EH (cell line): ENCODE measurements around the gene PDXDC1.
"Not testable (repeated sequence)": the region's sequence is repeated elsewhere in the genome, so short reads cannot be mapped to it uniquely, and the experiment has no call there.

Experiments used
- DNase-seq: peaks from one replicate; pipeline ENCODE4 v3.0.0-alpha.2; 2015; ENCODE audit warnings: low read depth

PDXDC1 gene

GRCh38 chr16:15016951-15017580, 42.2 kb downstream of the PDXDC1 start:
- DNase-seq: peak; percentile 75

- DNase-seq: peak; percentile 94
These were observed 46.6 kb downstream of the PDXDC1 start for GRCh38 chr16:15021429-15021828.

- peak; percentile 31 for DNase-seq
These were observed 47.4 kb downstream of the PDXDC1 start for GRCh38 chr16:15022194-15022593.

GRCh38 chr16:15023381-15024077, 48.7 kb downstream of the PDXDC1 start:
- DNase-seq: peak; percentile 65

- not testable (repeated sequence) for DNase-seq
These were observed 50.0 kb downstream of the PDXDC1 start for GRCh38 chr16:15024858-15025199.

- DNase-seq: peak; percentile 87
These were observed 50.6 kb downstream of the PDXDC1 start for GRCh38 chr16:15025234-15025951.

- not testable (repeated sequence) for DNase-seq
These were observed 52.2 kb downstream of the PDXDC1 start for GRCh38 chr16:15027051-15027450.

GRCh38 chr16:15027503-15028344, 52.9 kb downstream of the PDXDC1 start:
- not testable (repeated sequence) for DNase-seq

GRCh38 chr16:15028345-15028715, 53.5 kb downstream of the PDXDC1 start:
- DNase-seq: not testable (repeated sequence)

- peak; percentile 62 for DNase-seq
These were observed 54.2 kb downstream of the PDXDC1 start for GRCh38 chr16:15028801-15029698.

- DNase-seq: not testable (repeated sequence)
These were observed 54.9 kb downstream of the PDXDC1 start for GRCh38 chr16:15029749-15030148.

- DNase-seq: no peak
These were observed 56.4 kb downstream of the PDXDC1 start for GRCh38 chr16:15031179-15031578.

- no peak for DNase-seq
These were observed 56.8 kb downstream of the PDXDC1 start for GRCh38 chr16:15031586-15031985.

- DNase-seq: peak; percentile 49
These were observed 57.9 kb downstream of the PDXDC1 start for GRCh38 chr16:15032547-15033308.

GRCh38 chr16:15033309-15033707, 58.5 kb downstream of the PDXDC1 start:
- DNase-seq: no peak

GRCh38 chr16:15034266-15035162, 59.7 kb downstream of the PDXDC1 start:
- DNase-seq: peak; percentile 54

- no peak for DNase-seq
These were observed 60.4 kb downstream of the PDXDC1 start for GRCh38 chr16:15035163-15035729.

GRCh38 chr16:15037003-15037402, 62.2 kb downstream of the PDXDC1 start:
- DNase-seq: no peak

- no peak for DNase-seq
These were observed 62.9 kb downstream of the PDXDC1 start for GRCh38 chr16:15037745-15038144.
